ENCODE results near the gene PCNX2.
"Not testable (repeated sequence)": the region's sequence is repeated elsewhere in the genome, so short reads cannot be mapped to it uniquely, and the experiment has no call there.

PCNX2 gene

DNA sequence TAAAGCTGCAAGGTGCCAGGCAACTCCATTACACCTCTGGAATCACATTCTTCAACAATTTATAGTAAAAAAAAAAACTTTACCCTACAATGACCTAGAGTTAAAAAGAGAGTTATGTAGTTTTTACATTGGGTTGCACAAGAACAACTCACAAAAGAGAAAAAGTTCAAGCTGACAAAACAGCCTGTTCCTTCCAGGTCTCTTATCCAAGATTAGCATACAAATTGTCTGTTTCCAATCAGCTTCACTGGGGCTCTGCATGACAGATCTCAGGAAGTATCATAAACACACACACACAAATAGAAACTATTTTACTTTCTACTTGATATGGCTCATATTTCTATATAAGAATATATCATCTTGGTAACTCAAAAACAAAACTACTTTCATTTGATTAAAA lies 154.6 kb downstream of the PCNX2 start:
- no peak for DNase-seq

DNA sequence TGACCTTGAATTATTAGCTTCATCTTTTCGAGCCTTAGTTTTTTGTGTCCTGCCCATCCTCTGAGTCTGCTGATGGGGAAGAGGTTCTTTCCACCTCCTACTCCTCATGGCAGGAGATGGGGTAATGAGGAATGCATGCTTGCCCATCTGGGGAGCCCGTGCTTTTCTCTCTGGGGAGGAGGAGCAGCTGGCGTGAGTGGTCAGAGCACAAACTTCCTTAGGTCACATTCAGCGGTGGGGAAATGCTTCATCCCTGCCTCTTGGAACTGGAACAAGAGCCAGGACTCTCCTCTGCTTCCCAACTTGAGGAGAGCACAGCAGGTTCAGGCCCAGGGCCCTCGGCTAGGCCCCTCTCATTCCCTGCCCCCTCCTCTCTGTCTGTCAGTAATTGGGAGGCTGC lies 155.0 kb downstream of the PCNX2 start:
- DNase-seq: no peak

DNA sequence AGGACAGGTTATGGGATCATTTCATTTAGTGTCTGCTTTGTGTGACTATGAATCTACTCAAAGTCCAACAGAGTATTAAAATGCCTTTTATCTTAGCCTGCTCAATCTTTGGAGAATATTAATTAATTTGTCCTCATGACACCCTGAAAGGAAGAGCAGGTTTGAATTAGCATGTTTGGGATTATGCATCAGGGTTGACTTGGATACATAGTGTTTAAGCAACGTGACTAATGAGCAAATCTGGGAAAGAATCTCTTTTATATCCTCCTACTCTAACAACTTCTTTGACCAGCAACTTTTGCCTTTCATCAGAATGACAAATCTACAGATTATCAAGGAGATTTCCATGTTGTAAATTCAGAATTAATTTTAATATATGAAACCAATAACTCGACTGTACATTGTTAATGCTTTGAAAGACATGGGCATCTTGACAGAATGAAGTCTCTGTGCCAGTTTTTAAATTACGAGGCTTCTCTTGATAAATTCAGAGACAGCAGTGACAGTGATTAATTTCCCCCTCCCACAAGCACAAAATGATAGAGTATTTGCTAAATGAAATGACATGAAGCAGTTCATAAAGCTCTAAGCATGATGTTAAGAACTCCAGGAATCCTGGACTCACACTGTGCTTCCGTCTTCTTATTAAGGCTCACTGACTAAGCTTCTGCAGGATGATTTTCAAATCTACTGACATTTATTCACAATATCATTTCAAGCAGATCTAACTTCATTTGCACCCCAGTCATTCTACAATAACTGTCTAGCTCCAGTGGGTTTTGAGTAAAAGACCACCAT lies 156.5 kb downstream of the PCNX2 start:
- no peak for DNase-seq

DNA sequence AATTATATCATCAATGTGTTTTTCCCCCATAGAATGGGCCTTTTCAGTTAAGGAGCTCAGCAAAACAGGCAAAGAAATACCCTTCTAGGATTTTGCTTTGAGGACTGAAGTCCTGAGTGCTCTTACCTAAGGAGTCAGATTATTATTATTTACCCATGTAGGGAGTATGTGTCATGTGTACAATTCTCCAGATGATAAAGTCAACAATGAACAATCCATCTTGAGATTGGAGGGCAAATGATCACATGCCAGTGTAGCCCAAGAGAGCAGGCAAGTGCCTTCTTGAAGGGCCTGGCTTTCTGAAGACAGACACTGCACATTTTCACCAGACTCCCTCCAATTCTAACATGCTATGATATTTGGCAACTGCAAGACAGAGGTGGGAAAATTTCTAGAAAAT lies 159.7 kb downstream of the PCNX2 start:
- DNase-seq: no peak

DNA sequence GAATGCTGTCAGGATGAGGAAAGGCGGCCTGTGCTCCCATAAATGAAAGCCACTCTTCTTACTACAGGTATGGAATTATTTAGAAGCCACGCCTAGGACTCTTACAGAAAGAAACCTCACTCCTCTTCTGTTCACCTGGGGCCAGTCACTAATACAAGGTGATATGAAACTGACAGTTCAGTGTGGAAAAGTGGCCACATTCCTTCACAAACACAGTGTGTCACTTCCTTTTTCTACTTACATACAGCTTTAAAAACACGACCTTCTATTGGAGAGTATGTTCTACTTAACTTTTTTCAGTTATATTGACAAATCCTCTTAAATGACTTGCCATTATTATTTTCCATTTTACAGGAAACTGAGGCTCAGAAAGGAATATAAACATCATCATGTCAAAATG lies 163.1 kb downstream of the PCNX2 start:
- no peak for DNase-seq

DNA sequence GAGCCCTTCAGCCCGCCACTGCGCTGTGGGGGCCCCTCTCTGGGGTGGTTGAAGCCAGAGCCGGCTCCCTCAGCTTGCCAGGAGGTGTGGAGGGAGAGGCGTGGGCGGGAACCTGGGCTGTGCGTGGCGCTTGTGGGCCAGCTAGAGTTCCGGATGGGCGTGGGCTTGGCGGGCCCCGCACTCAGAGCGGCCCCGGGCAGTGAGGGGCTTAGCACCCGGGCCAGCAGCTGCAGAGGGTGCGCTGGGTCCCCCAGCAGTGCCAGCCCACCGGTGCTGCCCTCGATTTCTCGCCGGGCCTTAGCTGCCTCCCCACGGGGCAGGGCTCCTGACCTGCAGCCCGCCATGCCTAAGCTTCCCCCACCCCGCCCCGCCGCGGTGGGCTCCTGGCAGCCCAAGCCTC lies 166.5 kb downstream of the PCNX2 start:
- DNase-seq: not testable (repeated sequence)

DNA sequence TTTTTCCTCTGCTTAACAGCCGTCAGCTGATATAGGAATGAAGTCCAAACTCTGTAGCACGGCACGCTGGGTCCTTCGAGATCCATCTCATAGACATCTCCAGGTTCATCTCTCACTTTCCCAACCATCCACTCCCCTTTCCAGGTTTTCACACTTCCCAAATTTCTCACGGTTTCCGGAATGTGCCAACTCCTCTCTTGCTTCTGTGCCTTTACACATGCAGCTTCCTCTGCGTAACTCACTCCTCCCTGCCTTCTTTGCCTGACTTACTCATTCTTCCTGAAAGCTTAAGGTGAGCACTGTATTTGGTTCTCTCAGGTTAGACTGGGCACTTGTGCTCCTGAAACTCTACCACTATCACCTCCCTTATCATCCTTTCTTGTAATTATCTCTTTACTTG lies 168.4 kb downstream of the PCNX2 start:
- no peak for DNase-seq

DNA sequence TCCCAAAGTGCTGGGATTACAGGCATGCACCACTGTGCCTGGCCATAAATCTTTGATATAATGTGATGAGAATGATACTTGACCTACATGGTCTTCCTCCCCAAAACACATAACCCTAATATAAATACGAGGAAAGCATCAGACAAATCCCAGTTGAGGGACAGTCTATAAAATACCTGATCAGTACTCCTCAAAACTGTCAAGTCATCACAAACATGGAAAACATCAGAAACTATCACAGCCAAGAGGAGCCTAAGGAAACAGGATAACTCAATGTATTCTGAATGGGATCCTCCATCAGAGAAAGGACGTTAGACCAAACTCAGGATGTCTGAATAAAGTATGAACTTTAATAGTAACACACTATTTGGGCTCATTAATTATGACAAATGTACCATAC lies 172.7 kb downstream of the PCNX2 start:
- DNase-seq: no peak

DNA sequence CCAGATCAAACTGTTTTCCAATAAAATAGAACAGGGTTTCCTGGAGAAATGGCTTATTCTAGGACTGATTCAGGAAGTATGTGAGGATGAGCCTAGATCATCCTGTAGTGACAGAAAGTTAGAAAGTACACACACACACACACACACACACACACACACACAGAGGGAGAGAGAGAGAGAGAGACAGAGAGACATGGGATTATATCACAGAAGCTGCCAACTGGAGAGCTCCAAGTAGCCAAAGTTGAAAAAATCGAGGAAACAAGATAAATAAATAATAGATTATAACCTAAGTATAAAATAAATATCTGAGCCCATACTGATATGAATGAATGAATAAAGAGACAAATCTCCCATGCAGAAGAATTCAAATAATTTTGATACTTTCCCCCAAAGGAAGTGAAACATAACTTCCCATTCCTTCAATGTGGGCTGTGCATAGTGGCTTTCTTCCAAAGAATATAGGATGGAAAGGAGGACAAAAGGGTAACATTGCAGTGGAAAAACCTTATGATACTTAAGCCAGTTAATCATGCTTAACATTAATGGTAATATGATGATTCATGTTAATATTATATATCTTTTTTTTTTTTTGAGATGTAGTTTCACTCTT lies 173.5 kb downstream of the PCNX2 start:
- DNase-seq: no peak

DNA sequence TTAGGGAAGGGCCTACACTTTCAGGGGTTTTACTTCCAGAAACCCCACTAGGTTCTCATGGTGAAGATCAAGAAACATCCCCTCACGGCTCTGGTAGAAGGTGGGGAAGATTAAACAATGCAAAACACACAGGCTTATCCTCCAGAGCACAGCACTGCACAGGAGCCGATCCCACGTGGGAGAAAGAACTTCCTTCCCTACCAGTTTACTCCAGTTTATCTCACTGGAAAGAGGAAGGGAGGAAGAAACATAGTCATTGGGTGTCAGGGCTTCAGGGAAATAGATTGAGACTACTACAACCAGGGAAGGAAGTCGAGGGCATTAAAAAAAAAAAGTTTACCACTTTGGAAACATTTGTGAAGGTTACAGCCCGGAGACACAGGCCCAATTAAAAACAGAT lies 180.7 kb downstream of the PCNX2 start:
- no peak for DNase-seq

DNA sequence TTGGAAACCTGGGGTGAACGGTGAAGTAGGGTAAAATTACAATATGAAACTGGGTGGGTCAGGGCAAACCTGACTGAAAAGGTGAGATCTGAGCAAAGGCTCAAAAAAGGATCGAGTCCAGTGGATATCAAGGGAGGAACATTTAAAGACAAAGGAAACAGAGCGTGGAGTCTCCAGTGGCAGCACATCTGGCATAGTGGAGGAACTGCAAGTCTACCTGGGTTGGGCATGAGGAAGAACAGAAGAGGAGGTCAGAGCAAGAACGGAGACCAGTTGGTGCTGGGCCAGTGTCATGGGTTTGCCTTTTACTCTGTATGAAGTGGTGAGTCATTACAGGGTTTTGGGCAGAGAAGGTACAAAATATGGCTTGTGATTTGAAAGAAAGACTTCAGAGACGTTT lies 181.4 kb downstream of the PCNX2 start:
- no peak for DNase-seq

DNA sequence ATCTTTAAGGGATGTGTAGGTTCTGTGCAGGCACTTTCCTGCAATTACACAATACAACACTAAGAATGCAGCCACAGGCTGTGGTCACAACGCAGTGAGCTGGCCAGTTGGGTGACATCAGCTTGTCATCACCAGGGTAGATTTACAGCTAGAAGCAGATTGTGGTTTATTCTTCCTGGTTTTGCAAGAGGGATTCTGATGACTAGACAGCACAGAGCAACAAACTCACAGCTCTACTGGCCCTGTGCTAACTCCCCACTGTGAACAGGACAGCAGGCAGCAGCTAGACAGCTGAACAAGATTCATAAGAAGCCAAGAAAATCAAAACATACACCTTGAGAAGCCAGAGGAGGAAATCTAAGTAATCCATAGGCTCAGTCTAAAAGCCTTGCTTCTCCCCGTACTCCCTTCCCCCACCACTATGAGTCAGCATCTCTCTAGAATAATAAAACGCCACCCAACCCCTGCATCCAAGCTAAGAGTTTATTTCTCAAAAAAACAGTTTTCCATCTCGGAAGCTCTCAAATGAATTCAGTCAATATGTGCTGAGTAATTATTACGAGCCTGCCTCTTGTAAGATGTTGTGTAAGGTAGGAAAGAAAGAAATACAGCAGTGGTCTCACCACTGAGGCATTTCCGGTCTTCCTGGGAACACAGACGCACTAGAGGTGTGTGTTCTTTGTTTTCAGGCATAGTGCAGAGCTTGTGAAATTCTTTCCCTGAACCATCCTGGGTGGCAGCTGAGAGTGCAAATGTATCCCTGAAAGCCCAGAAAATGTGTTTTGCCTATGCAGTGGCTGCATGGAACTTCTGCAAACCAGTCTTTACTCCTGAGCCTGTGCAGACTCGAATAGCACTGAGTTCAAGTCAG lies 182.3 kb downstream of the PCNX2 start:
- DNase-seq: no peak

DNA sequence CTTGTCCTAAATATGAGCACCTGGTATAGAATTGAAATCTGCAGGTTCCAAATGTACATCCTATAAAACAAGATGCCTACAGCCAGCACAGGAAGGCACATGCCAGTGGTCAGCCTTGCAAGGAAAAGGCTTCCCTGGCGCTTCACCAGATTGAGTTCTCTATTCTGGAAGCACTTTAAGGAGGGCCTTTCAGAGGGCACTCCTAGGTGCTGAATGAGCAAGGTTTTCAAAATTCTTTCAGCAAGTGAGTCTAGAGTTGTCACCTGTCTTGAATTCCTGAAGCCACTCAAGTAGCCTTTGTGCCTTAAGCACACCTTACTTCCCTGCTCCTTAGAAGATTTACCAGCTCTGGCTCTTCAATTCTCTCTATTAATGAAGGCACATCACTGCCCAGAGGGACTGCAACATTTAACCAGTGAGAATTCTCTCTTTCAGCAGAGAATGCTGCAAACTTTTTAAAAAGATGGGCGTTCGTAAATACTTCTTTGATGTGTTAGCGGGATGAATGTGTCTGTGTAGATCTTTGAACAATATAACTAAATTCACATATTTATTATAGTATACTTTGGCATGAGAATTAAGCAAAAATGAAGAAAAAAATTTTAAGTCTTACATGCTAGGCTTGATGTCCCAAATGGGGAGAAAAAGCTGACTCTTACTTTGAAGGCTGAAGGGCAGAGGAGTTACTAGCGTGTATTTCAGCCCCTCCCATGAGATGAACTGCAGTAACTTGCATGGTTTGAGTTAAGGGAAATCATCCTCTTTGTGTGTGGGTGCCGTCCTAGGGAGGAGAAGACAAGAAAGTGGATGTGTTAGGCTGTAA lies 183.1 kb downstream of the PCNX2 start:
- no peak for DNase-seq

DNA sequence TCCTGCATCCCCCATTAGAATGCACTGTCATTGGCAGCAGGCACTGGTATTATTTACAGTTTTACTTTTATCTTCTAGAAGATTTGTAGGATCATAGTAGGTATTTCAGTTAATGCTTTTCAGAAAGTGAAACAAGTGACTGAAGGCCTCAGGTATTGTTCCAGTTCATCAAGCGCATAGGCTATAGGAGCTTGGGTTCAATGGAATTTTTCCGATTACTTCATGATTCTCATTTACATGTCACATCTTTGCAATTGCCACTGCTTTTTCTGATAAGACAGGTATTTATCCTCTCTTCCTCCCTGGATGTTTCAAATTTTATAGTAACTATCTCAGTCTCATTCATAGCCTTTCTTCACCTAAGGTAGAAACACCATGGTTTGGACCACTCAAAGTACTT lies 183.8 kb downstream of the PCNX2 start:
- DNase-seq: no peak

DNA sequence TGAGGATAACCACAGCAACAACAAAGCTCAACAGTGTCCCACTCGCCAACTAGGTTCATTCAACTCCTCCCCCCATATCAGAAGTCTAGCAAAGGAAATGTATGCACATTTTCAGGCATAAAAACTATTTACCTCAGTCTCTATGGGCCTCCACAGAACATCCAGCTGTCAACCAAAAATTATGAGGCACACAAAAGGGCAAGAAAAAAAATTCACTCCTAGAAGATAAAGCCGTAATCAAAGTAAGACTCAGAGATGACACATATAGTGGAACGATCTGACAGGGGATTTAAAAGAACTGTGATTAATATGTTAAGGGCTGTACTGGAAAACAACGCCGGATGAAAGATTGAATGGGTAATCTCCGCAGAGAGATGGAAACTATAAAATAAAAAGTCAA lies 186.4 kb downstream of the PCNX2 start:
- DNase-seq: no peak

DNA sequence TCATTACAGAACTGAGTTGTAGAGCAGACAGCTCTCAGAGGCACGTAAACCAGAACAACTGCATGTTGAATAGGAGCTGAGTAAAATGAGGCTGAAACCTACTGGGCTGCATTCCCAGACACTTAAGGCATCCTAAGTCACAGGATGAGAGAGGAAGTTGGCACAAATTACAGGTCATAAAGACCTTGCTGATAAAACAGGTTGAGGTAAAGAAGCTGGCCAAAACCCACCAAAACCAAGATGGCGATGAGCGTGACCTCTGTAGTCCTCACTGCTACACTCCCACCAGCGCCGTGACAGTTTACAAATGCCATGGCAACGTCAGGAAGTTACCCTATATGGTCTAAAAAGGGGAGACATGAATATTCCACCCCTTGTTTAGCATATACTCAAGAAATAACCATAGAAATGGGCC lies 187.8 kb downstream of the PCNX2 start:
- DNase-seq: not testable (repeated sequence)

DNA sequence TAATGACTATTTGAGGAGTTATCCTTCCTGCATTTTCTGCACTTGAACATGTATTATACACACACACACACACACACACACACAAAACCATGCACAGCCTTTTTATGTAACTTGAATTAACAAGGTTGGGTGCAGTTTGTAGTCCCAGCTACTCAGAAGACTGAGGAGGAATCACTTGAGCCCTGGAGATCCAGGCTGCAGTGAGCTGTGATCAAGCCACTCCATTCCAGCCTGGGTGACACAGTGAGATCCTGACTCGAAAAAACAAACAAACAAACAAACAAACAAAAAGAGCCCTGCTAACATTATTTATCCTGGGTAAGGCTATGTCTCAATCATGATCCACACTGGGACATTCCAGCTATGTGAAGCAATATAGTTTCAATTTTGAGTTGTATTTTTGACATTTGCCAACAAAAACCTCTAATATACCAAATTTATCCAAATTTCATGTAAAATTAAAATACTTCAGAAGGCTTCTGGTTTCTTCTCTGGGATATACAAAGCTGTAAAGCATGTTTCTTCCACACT lies 188.3 kb downstream of the PCNX2 start:
- DNase-seq: no peak

DNA sequence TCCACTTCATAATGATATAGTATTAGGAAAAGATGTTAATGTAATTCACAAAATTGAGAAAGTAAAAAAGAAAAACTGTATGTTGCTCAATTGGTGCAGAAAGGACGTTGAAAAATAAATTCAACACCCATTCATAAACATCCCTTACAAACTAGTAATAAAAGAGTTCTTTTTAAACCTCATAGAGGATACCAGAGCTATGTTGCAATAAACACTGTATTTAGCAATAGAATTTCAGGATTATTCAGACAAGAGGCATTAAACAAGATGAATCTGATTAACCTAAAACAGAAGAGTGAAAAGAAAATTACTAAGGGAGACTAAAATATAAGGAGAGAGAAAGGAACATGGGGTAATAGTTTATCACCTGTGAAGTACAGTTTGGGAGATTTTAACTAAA lies 190.3 kb downstream of the PCNX2 start:
- no peak for DNase-seq

DNA sequence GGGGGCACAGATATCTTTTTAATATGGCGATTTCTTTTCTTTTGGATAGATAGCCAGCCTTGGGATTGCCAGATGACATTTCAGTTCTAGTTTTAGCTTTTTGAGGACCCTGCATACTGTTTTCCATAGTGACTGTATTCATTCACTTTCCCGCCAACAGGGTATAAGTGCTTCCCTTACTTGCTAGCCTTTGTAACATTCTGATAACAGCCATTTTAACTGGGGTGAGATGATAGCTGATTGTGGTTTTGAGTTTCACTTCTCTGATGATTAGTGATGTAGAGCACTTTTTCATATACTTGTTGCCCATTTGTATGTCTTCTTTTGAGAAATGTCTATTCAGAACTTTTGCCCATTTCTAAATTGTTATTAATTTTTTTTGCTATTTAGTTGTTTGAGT lies 193.2 kb downstream of the PCNX2 start:
- DNase-seq: no peak

DNA sequence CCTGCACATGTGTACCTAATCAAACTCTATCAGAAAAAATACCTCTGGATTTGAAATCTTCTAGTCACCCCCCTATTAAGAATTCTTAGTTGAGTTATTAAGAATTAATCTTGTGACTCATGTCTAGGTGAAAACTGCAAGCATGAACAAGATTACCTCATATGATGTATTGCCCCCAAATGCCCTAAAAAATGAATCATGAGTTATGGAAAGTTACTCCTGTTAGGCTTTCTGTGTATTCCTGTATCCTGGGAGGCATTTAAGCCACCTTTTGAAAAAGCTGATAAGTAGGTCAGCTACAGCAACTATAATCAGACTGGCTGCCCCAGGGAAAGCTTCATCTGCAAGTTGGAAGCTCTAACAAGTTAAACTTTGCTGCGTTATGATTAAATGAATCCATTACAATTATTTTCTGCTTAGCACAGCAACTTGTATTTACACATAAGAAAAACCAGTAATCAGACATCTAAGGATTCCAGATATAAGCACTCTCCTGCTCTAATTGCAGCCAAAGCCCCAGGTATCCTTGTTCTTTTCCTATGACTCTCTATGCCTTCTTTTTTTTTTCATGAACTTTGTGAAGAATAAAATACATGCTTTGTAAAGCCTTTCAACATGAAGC lies 197.5 kb downstream of the PCNX2 start:
- DNase-seq: no peak

DNA sequence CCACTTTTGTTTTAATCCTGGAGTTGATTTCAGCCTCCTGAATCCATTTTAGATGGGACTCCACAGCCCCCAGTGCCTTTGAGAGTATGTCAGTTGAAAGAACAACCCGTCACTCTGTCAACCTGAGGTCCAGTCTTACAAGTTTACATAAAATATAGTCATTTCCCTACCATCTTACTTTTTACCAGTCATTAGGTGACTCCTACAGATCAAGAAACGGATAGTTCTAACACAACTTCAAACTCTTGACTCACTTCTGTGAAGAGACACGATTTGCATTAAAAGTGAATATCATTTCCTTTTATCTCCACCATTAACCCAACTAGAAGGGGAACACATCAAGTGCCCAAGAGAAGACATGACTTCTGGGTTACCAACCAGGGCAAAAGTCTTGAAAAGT lies 198.0 kb downstream of the PCNX2 start:
- no peak for DNase-seq

DNA sequence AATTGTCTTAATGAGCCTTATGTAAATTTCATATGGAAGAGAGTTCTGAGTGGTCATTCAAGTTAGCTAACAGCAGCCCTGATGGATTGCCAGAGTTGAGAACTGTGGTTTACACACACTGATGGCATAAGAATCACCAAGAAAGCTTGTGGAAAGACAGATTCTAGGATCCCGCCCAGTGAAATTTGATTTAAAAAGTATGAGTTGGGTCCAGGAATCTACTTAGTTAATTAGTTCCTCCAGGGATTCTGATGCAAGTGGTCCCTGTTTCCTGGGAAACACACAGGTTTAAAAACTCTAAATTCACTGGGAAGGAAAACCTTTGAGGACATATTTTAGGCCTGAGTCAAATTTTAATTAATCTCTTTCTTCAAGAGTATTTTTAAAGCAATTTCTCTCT lies 200.8 kb downstream of the PCNX2 start:
- no peak for DNase-seq

All from stimulated activated CD4-positive, alpha-beta T cell treated with anti-CD3 and anti-CD28 coated beads, Interleukin-4, amount 100 ng/mL, for 4 hours (primary cell).